Prostate gland (tissue), 2 donors: ENCODE measurements around the gene FKBP1B. TPM values are rescaled to one million over a fixed set of nuclear protein-coding genes. Genes with fewer than 3 reads are reported as not detected.

Experiments
- DNase-seq: peaks from one replicate; pipeline ENCODE4 v3.0.0-alpha.2; 2019; ENCODE audit warnings: low spot score
- H3K27ac ChIP-seq, 2 donors: fragments of 200-600 bp; sonication (generic); 2 replicates each; pipeline ENCODE4 v1.5.1; 2017 to 2019
- H3K27me3 ChIP-seq: fragments of 200-600 bp; sonication (generic); replicated peaks from 2 replicates; pipeline ENCODE4 v1.5.1; 2019; ENCODE audit not compliant: insufficient read depth
- H3K36me3 ChIP-seq, 2 donors: fragments of 200-600 bp; sonication (generic); 1 replicate in 1 of 2; 2 replicates in 1 of 2; pipeline versions ENCODE4 v1.5.1 to v1.8.1; 2017 to 2019
- H3K4me1 ChIP-seq: fragments of 200-600 bp; sonication (generic); replicated peaks from 2 replicates; pipeline ENCODE4 v1.5.1; 2019
- H3K4me3 ChIP-seq, 2 donors: fragments of 200-600 bp; sonication (generic); 2 replicates each; pipeline ENCODE4 v1.5.1; 2017 to 2019
- H3K9me3 ChIP-seq: fragments of 200-600 bp; sonication (generic); 2 replicates; pipeline ENCODE4 v1.5.1; 2017
- CTCF ChIP-seq, 4 experiments: fragments of 200-600 bp in 2 of 4; fragments of 450-650 bp in 2 of 4; sonication (generic) in 2 of 4; IDR thresholded peaks; 1 replicate in 3 of 4; 2 replicates in 1 of 4; pipeline ENCODE4 v1.5.1; 2016 to 2019; ENCODE audit warnings: antibody characterized with exemption in 4 of 4, mild to moderate bottlenecking in 2 of 4, moderate library complexity in 2 of 4
- POLR2A ChIP-seq: fragments of 450-650 bp; IDR thresholded peaks from one replicate; pipeline ENCODE4 v1.6.1; 2016; ENCODE audit warnings: antibody characterized with exemption, mild to moderate bottlenecking
- POLR2AphosphoS5 ChIP-seq: sonication (generic); formaldehyde crosslinking; IDR thresholded peaks from one replicate; pipeline ENCODE4 v1.6.1; 2017; ENCODE audit warnings: antibody characterized with exemption
- WGBS: methylation state at CpG from one replicate; pipeline ENCODE4 v1.1.5; 2018; 5-methylcytosine and 5-hydroxymethylcytosine counted together
- intact Hi-C: fragments of 100-400 bp; cut with DNase I; formaldehyde crosslinking; loops from one replicate; pipeline ENCODE4 v1.14.2; 2022
- total RNA-seq, 2 donors: library from RNA; depleted of rRNA; stranded (reverse); fragments of >200 nt; gene quantifications; one replicate each; pipeline ENCODE4 v1.1.0, GENCODE V29; 2016

The FKBP1B gene
- total RNA-seq, 2 donors from 2014 or later = 8.5 to 8.6 TPM

DNA sequence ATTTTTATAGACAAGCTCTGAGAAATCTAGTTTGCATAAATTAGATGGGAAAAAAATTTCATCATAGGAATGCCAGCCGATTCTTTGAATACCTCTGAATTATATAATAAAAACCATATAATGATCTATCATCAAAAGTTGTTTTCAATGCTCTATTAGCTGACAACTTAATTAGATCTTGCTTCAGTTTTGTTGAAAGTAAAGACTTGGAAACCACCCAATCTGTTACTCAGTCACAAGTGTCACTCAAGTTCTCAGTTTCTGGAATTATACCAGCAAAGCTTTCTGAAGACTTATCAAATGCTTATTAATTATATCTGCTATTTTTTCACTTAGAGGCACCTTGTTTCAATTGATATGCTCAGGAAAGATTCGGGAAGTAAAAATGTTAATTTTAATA, 52.5 kb downstream of the FKBP1B start:
- TF ChIP-seq POLR2A (no peak), CTCF (IDR thresholded peaks at IDR 0.05) (no peak), POLR2AphosphoS5 (no peak)
- Histone ChIP-seq H3K27me3 (no peaks in the 10 kb centered on the region), H3K9me3 (no peaks in the 10 kb centered on the region), H3K36me3 (no peaks in the 10 kb centered on the region), H3K27ac (no peak overlapping the region), H3K4me1 (no peaks in the 10 kb centered on the region), H3K4me3 (no peak overlapping the region)
- no peak for DNase-seq
- WGBS = 95% methylated on average over 2 of the region's 2 CpGs
- intact Hi-C loops = no loop called here

DNA sequence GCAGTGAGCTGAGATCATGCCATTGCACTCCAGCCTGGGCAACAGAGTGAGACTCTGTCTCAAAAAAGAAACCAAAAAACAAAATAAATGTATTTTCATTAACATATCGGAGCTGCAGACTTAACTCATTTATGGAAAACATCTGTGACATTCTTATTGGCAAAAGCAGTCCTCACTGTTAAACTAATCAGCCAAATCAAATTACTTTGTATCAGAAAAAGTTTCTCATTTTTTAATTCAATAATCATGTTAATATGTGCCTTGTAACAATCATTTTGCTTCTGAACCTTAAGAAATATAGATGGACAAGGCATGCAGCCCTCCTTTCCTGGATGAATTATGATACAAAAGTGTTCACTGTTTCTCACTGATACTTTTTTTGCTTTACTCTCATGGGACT, 53.1 kb downstream of the FKBP1B start:
- intact Hi-C loops = no loop called here
- Histone ChIP-seq H3K9me3 (no peaks in the 10 kb centered on the region), H3K4me3 (no peak overlapping the region), H3K27ac (no peak overlapping the region), H3K27me3 (no peaks in the 10 kb centered on the region), H3K4me1 (no peaks in the 10 kb centered on the region), H3K36me3 (no peaks in the 10 kb centered on the region)
- no peak for DNase-seq
- TF ChIP-seq CTCF (IDR thresholded peaks at IDR 0.05) = no peak
- TF ChIP-seq POLR2A = no peak
- no peak for TF ChIP-seq POLR2AphosphoS5
- 92% methylated on average over 1 of the region's 1 CpG for WGBS

DNA sequence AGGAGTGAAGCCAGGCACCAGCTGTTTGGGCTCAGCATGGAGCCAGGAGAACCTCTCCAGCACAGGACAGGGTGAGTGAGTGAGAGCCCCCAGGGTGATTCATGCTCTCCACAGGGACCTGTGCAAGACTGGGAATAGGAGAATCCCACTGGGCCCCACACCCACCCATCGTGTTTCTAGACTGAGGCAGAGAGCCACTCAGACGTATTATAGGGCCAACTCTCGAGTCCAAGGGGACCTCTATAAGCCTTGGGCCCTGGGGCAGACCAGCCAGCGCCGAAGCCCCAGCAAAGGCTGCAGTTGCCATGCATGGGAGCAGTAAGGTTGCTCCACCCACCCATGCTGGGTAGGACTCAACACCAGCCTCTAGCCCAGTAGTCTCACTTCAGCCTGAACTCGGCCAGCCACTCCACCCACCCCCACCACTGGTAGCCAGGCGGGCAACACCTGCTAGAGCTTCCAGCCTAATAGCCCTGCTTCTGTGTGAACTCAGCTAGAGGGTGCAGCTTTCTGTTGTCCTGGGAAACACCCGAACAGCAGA, 54.6 kb downstream of the FKBP1B start:
- WGBS = 84% methylated on average over 8 of the region's 8 CpGs
- H3K4me1 ChIP-seq = no peaks in the 10 kb centered on the region
- H3K36me3 ChIP-seq = no peaks in the 10 kb centered on the region
- no peak overlapping the region for H3K27ac ChIP-seq
- TF ChIP-seq CTCF (IDR thresholded peaks at IDR 0.05) (no peak), POLR2A (no peak), POLR2AphosphoS5 (no peak)
- H3K4me3 ChIP-seq = no peak overlapping the region
- intact Hi-C loops = no loop called here
- DNase-seq = no peak
- H3K27me3 ChIP-seq = no peaks in the 10 kb centered on the region
- no peaks in the 10 kb centered on the region for H3K9me3 ChIP-seq

DNA sequence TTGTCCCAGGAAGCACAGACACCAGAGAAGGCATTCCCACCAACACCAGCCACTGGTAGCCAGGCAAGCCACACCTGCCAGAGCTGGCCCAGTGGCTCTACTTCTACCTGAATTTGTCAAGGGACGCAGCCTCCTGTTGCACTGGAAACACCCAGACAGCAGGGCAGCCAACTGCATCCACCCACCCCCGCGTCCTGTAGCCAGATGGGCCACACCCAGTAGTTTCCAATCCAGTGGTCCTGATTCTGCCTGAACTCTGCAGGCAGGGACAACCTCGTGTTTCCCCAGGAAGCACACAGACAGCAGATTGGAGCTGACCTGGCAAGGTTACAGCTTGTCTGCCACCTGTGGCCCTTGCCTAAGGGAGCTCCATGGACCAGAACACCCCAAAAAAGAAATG, 55.4 kb downstream of the FKBP1B start:
- no peak for TF ChIP-seq POLR2AphosphoS5
- TF ChIP-seq POLR2A = no peak
- no peak for TF ChIP-seq CTCF (IDR thresholded peaks at IDR 0.05)
- WGBS = 95% methylated on average over 4 of the region's 4 CpGs
- H3K4me1 ChIP-seq = no peaks in the 10 kb centered on the region
- no peak overlapping the region for H3K4me3 ChIP-seq
- no peaks in the 10 kb centered on the region for H3K9me3 ChIP-seq
- H3K36me3 ChIP-seq = no peaks in the 10 kb centered on the region
- no peak overlapping the region for H3K27ac ChIP-seq
- DNase-seq = no peak
- H3K27me3 ChIP-seq = no peaks in the 10 kb centered on the region
- intact Hi-C loops = no loop called here

- H3K27ac ChIP-seq = no peak overlapping the region
- no peaks in the 10 kb centered on the region for H3K9me3 ChIP-seq
- no peak overlapping the region for H3K4me3 ChIP-seq
- WGBS = 25% methylated on average over 2 of the region's 2 CpGs
- H3K27me3 ChIP-seq = no peaks in the 10 kb centered on the region
- no peak for DNase-seq
- intact Hi-C loops = no loop called here
- no peaks in the 10 kb centered on the region for H3K36me3 ChIP-seq
- H3K4me1 ChIP-seq = no peaks in the 10 kb centered on the region
- TF ChIP-seq POLR2A (no peak), POLR2AphosphoS5 (no peak), CTCF (IDR thresholded peaks at IDR 0.05) (no peak)
These were observed 56.3 kb downstream of the FKBP1B start for GRCh38 chr2:24105816-24106215.
